ENCODE results near the gene ADRA1B.
"Not testable (repeated sequence)": the region's sequence is repeated elsewhere in the genome, so short reads cannot be mapped to it uniquely, and the experiment has no call there.

Gene ADRA1B

GRCh38 chr5:159965838-159966128 lies 49.5 kb downstream of the ADRA1B start:
- not testable (repeated sequence) for DNase-seq (ENCODE audit: low read depth)

DNA sequence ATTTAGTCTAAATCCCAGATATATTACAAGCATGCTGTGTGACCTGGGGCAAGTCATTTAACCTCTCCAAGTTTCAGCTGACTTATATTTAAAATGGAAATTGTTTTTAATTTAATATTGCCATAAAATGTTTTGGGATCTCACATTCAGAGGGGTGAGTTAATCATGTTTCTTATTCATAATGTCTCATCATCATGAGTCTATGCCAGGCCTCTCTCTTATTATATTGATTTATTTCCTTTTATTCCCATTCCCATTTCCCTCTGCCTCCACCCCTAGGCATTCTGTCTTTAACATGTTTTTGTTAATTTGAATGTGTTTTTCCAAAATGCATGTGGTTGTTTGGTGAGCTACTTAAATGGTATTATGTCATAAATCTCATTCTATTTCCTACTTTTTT lies 53.7 kb downstream of the ADRA1B start:
- peak; percentile 50 for DNase-seq (ENCODE audit: low read depth)

GRCh38 chr5:159971038-159971437 lies 54.8 kb downstream of the ADRA1B start:
- peak; percentile 75 for DNase-seq (ENCODE audit: low read depth)

DNA sequence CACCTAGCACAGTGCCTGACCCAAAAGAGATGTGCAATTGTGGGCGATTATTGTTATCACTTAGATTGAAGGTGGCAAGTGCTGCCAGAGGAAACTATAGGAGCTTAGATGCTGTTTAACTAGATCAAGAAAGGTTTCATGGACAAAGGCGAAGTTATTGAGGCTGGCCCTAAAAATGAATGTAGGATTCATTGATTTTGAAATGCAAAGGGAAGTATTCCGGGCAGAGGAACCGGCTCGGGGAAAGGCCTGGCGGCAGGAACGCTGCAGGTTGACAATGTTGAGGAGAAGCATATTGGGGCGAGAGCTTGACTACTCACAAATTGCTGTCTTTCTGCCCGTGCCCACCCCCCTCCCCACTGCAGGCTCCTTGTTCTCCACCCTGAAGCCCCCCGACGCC lies 55.2 kb downstream of the ADRA1B start:
- DNase-seq (ENCODE audit: low read depth): no peak

GRCh38 chr5:159971931-159972461 lies 55.7 kb downstream of the ADRA1B start:
- DNase-seq (ENCODE audit: low read depth): no peak

- no peak for DNase-seq (ENCODE audit: low read depth)
These were observed 56.5 kb downstream of the ADRA1B start for GRCh38 chr5:159972538-159973362.

DNA sequence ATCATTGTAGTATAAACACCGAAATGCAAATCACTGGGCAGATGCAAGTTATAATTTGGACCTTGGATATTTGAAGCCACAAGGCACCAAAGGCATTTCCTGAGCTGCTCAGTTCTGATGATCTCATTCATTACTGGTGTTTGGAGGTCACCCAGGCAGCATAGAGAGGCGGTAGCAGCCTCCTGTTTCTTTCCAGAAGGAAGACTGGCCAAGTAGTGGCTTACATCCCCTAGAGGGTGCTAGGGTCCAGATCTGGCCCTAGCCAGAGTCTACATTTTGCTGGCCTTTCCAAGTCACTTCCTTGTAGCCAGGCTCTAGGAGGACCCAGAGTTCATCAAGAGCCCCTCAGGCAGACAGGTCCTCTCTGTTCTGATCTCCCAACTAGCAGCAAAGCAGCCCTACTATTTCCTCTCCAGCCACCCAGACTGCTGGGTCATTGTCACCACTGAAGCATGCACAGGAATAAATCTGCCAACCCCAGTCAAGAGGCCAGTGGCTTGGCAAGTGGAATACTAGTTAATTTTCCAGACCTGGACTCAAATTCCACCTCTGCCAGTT lies 59.3 kb downstream of the ADRA1B start:
- peak; percentile 94 for DNase-seq (ENCODE audit: low read depth)

DNA sequence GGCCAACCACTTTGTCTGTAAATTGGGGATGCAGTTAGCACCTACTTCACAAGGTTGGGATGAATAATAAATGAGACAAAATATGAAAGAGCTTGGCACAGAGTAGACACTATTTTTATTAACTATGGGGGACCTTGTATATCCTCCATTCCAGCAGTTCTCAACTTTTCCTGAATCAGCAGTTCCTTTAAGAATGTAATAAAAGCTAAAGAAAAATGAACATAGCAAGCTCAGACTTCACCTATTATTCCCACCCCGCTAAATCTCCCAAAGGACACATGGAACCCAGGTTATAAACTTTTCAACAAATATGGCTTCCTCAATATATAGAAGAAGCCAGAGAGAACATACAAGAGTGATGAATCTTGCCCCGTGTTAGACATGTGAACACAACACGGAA lies 60.6 kb downstream of the ADRA1B start:
- no peak for DNase-seq (ENCODE audit: low read depth)

DNA sequence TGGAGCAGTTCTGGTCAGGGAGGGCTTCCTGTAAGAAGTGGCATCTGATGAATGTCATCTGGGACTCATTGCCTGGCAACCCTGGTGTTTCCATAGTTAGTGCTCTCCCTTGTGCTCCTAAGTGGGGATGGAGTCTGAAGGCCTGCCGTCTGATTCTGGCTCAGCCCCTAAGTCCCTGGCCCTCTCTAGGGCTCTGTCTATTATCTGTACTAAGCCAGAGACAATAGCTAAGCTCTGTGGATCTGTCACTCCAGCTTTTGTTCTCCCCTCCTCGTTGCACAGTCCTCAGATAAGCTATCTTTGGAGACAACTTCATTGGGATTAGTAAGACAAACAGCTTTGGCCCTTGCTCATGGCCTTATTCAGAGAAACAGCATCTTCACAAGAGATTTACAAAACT lies 62.1 kb downstream of the ADRA1B start:
- DNase-seq (ENCODE audit: low read depth): no peak

GRCh38 chr5:159982421-159983173 lies 66.3 kb downstream of the ADRA1B start:
- peak; percentile 32 for DNase-seq (ENCODE audit: low read depth)

GRCh38 chr5:159987031-159987674 lies 70.9 kb downstream of the ADRA1B start:
- DNase-seq (ENCODE audit: low read depth): peak; percentile 76

- peak; percentile 38 for DNase-seq (ENCODE audit: low read depth)
These were observed 74.2 kb downstream of the ADRA1B start for GRCh38 chr5:159990506-159990905.

GRCh38 chr5:159992566-159992965 lies 76.3 kb downstream of the ADRA1B start:
- DNase-seq (ENCODE audit: low read depth): no peak

- DNase-seq (ENCODE audit: low read depth): no peak
These were observed 76.9 kb downstream of the ADRA1B start for GRCh38 chr5:159993194-159993593.

DNA sequence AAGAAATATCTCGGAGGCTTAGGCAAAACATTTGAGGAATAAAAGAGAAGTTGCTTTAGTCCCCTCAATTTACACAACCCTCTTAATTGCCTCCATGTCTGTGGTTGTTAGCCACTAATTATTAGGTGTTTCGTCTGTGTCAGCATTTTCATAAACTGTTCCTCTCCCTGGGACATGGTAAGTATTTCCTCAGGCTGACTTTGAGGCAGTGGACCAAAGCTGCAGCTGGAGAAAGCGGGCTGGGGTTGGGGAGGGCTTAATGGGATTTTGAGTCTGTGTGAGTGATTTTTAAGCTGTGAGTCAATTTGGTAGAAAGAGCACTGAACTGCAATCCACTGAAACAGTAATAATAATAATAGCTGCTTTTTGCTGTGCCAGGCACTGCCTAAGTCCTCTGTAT lies 79.6 kb downstream of the ADRA1B start:
- no peak for DNase-seq (ENCODE audit: low read depth)

- no peak for DNase-seq (ENCODE audit: low read depth)
These were observed 85.2 kb downstream of the ADRA1B start for GRCh38 chr5:160001457-160001856.

DNA sequence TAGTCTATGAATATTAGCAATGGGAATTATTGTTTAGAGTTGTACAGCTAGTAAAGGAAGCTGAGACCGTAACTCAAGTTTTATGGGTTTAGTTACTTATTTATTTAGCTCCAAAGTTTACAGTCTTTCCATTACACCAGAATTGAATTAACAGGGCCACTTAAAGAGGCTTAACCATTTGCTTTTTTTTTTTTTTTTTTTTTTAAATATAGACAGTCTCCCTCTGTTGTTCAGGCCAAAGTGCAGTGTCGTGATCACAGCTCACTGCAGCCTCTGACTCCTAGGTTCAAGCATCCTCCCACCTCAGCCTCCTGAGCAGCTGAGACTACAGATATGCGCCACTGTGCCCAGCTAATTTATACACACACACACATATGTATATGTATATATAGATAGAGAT lies 91.2 kb downstream of the ADRA1B start:
- no peak for DNase-seq (ENCODE audit: low read depth)

DNA sequence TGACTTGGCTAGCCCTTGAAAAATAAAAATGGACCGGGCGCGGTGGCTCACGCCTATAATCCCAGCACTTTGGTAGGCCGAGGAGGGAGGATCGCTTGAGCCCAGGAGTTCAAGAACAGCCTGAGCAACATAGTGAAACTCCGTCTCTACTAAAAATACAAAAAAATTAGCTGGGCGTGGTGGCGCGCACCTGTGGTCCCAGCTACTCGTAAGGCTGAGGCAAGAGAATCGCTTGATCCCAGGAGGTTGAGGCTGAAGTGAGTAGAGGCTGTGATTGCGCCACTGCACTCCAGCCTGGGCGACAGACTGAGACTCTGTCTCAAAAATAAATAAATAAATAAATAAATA lies 92.2 kb downstream of the ADRA1B start:
- DNase-seq (ENCODE audit: low read depth): not testable (repeated sequence)

DNA sequence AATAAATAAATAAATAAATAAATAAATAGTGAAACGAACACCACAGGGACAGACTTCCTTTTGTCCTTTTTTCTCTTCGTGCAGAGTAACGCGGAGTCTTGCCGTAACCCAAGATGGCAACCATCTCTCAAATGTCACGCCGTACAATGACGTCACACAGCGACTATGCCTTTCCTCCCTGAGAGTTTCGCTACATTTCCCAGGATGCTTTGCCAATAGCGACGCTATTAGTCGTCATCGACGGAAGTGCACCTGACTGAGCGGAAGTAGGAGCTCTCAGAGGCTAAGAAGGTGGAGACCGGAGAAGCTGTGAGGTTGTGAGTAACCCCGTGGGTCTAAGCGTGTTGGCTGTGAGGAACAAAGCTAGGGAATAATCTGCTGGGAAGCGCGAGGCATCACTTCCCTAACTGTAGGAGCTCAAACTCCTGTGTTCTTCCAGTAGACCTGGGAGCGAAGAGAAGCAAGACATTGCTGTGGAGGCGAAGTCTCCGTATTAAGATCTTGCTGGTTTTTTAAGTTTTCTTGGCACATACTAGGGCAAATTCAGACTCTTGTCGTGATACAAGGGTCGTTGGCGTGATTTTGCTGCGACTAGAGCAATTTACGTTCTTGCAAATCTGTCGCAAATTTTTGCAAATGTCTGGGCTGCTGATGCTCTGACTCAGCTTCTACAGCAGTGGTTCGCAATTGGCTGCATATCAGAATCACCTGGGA lies 92.8 kb downstream of the ADRA1B start, which contains the start of gene TTC1:
Gene TTC1 (plus strand): TSS at position 263 of the 714 bp plus-strand sequence. CDS start 1,390 bp downstream, outside the sequence.
- peak; percentile 100 for DNase-seq (ENCODE audit: low read depth)

GRCh38 chr5:160009591-160009989 lies 93.3 kb downstream of the ADRA1B start:
- no peak for DNase-seq (ENCODE audit: low read depth)

- no peak for DNase-seq (ENCODE audit: low read depth)
These were observed 95.2 kb downstream of the ADRA1B start for GRCh38 chr5:160011471-160011870.

DNA sequence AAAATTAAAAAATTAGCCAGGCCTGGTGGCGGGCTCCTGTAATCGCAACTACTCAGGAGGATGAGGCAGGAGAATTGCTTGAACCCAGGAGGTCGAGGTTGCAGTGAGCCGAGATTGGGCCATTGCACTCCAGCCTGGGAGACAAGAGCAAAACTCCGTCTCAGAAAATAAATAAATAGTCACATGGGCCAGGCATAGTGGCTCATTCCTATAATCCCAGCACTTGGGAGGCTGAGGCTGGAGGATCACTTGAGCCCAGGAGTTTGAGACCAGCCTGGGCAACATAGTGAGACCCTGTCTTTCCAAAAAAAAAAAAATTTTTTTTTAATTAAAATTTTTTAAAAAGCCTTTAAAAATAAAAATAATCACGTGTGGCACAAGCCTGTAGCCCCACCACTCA lies 97.9 kb downstream of the ADRA1B start:
- not testable (repeated sequence) for DNase-seq (ENCODE audit: low read depth)

All from ELR (cell line).